Parietal lobe (tissue), 2 donors: ENCODE data around the gene MST1. TPM values are rescaled to one million over a fixed set of nuclear protein-coding genes. Genes with fewer than 3 reads are reported as not detected.

Source experiments
- small RNA-seq: library from RNA; depleted of rRNA; stranded (forward); fragments of <200 nt; gene quantifications from one replicate; pipeline ENCODE3, GENCODE V24; 2014; ENCODE audit warnings: low replicate concordance
- total RNA-seq: library from RNA; depleted of rRNA; stranded (reverse); fragments of >200 nt; gene quantifications from one replicate; pipeline ENCODE4 v1.2.3, GENCODE V29; 2014

Gene MST1
- total RNA-seq = 10.6 TPM

DNA sequence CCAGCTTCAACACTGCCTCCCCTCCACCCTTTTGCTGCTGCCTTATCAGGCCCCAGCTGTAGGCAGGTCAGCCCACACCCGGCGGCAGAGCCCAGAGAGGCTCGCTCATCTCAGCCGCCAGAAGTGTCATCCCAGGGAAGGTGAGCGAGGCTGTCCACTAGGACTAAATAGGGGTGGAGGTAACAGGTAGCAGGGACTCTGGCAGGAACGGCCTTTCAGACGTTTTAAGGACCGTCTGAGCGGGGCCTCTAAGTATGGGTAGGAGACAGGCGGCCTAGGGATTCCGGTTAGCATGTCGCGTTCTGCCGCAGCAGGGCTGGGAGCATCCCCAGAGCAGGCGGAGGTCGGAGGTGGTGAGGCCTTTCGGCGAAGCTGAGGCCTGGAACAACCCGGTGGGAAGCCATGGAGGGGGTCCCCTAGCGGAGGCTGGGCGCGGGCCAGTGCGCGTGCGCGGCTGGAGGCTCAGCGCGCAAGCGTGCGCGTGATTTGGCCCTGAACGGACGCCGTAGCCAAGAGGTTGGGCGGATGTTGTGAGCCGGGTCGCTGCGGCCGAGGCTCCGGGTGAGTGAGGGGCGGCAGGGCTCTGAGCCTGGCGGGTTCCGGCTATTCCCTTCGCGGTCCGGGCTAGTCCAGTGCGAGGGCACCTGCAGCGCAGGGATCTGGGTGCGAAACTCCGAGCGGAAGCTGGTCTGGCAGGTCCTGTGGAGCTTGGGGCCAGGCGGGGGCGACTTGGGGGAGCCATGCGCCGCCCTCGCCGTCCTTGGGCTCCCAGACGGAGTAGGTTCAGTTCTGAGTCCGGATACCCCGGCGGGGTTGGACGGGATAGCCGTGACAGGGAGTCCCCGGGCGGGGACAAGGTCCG lies at the start of gene MST1, which contains the start of gene RNF123:
Gene MST1, minus strand, starts transcription at position 429 of the 862 bp plus-strand sequence. CDS start 783 bp downstream, outside the sequence.
Gene RNF123, plus strand, starts transcription at position 512 of the 862 bp plus-strand sequence. CDS start 1,609 bp downstream, outside the sequence.

DNA sequence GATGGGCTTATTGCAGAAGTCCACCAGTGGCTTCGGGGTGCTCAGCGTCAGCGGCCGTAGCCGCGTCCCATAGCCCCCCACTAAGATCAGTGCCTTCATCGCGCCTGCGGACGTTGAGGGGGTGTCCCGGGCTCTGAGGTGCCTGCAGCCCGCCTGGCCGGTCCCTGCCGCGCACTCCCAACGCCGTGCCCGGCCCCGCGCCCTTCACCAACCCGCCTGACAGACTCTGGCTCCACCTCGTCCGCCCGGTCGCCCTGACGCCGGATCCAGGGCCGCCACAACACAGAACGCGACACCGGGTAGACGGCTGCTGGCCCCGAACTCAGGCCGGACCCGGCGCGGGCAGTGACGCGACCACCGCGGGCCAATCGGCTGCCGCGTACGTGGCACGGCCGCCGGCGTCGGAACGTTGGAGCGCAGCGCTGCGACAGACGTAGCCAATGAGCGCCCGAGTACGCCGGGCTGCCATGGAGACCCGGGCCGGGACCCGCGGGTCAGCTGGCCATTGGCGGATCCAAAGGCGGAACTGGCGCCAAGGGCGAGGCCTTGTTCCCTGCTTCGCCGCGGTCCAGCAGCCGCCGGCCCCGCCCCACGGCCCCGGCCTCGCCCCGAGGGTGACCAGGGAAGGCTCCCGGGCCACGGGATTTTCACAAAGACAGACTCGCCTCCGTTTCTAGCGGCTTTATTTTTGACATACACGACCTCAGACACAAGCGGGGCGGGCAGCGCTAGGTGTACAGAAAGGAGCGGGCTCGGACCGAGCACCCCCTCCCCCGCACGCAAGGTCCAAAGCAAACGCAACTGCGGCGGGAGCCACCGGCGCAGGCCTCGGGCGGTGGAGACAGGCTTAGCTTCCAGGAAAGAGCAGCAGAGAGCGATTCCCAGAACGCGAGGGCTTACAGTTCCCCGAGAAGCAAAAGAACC lies 34.6 kb upstream of the MST1 start, which contains the start of gene GMPPB:
Gene GMPPB, minus strand, starts transcription at position 324 of the 924 bp plus-strand sequence. Its CDS starts 225 bp downstream, at position 99.

DNA sequence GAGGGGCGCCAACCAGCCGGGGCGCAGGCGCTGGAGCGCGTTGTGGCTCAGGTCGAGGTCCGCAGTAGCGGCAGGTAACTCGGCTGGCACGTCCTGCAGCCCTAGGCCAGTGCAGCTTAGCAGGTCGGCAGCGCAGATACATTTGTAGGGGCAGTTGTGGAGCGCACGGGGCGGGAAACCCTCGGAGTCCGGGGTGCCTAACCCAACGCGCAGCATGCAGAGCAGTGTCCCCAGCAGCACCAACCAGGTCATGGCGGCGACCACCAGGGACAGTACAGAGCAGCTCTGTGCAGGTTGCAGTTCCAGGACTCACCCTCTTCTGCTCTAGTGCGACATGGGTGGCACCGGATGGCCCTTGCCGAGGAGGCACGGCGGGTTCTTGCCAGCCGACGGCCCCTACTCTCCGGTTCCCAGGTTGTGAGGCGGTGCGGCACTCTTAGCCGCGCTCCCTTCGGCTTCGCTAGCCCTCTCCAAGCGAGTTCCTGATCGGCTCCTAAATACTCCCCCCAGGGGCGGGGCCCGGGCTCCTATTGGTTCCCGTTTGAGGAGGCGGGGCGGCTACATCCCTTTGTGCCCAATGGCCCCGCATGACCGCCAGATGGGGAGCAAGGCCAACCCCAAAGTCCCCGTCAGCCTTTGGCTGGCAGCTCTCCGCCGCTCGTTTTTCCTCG lies 30.1 kb upstream of the MST1 start, which contains the start of gene AMIGO3:
Gene AMIGO3, minus strand, starts transcription at position 471 of the 671 bp plus-strand sequence. Its CDS starts 219 bp downstream, at position 252.

DNA sequence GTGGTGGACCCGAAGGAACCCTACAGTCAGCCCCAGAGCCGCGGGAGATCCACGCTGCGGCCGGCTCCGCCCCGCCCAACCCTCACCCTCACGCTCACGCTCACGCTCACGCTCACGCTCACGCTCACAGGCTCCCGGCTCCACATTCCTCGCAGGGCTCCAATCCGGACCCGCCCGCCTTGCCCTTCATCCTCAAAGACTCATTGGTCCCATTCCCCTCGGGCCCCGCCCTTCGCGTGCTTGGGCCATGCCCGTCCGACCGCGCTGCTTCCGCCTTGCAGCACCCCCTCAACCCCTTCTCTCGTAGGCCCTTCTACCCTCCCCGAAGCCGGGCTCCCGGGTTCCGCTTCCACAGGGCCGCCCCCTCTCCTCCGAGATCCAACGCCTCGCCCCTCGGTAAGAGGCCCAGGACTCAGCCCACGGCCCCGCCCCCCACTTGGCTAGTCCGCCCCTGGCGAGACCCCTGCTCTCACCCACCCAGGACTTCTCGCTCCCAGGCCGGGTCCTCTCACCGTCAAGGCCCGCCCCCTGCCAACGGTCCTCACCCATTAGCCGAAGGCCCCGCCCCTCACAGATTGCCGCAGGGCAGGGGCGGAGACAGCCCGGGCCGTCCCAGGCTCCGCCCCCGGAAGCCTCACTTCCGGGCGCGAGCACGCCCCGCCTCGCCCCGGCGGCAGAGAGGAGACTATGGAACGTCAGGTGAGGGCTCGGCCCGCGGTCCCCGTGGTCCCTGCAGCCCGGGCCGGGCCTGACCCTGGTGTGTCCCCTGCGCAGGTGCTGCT lies 15.4 kb downstream of the MST1 start, which contains the start of gene APEH:
Gene APEH, plus strand, starts transcription at position 637 of the 782 bp plus-strand sequence. Its CDS starts 51 bp downstream, at position 688.

Small RNA genes within 50 kb of the gene (small RNA-seq; reads per million reads assigned to genes)
- not detected for gene AMIGO3

Other genes starting within 250 kb of the MST1 start
- 30.7 TPM for gene DAG1, start 219.2 kb downstream of the MST1 start, total RNA-seq
- gene BSN, start 135.0 kb downstream of the MST1 start, total RNA-seq = 23.5 TPM
- 94.8 TPM for gene APEH, start 15.1 kb downstream of the MST1 start, total RNA-seq
- 36.9 TPM for gene RNF123, start 83 bp upstream of the MST1 start, total RNA-seq
- gene AMIGO3, start 30.2 kb upstream of the MST1 start, total RNA-seq = 1.3 TPM
- 11.3 TPM for gene GMPPB, start 34.5 kb upstream of the MST1 start, total RNA-seq
- 66.4 TPM for gene IP6K1, start 97.1 kb upstream of the MST1 start, total RNA-seq
- not detected for gene CDHR4, start 110.4 kb upstream of the MST1 start, total RNA-seq
- gene INKA1, start 113.8 kb upstream of the MST1 start, total RNA-seq = 13.5 TPM
- gene UBA7, start 124.5 kb upstream of the MST1 start, total RNA-seq = 6.6 TPM
- 6.6 TPM for gene TRAIP, start 167.1 kb upstream of the MST1 start, total RNA-seq
- 283 TPM for gene CAMKV, start 180.4 kb upstream of the MST1 start, total RNA-seq
- 3.8 TPM for gene MST1R, start 214.4 kb upstream of the MST1 start, total RNA-seq
- gene MON1A, start 240.3 kb upstream of the MST1 start, total RNA-seq = 16.6 TPM